ENCODE results near the gene OR2A2.

The OR2A2 gene

DNA sequence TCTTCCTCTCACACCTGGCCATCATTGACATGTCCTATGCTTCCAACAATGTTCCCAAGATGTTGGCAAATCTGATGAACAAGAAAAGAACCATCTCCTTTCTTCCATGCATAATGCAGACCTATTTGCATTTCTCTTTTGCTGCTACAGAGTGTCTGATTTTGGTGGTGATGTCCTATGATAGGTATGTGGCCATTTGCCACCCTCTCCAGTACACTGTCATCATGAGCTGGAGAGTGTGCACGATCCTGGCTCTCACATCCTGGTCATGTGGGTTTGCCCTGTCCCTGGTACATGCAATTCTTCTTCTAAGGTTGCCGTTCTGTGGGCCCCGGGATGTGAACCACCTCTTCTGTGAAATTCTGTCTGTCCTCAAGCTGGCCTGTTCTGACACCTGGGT is 32.8 kb downstream of the OR2A2 start:
- DNase-seq, result no peak

GRCh38 chr7:144144426-144144825 is 35.0 kb downstream of the OR2A2 start:
- no peak for DNase-seq

DNA sequence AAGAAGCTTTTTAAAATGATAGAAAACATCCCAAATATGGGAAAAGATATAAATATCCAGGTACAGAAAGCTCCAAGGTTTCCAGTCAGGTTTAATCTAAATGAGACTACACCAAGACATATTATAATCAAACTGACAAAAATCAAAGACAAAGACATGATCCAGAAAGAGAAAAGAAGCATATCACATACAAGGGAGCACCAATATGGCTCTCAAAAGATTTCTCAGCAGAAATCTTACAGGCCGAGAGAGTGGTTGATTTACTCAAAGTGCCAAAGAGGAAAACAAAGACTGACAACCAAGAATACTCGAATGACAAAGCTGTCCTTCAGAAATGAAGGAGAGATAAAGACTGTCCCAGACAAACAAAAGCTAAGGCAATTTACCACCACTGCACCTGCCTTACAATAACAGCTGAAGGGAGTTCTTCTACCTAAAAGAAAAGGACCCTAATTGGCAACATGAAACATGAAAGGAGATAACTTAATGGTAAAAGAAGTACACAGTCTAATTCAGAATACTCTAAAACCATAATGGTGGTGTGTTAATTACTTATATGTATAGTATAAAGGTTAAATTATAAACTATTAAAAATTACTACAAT is 38.9 kb downstream of the OR2A2 start:
- no peak for DNase-seq

GRCh38 chr7:144158861-144159260 is 49.5 kb downstream of the OR2A2 start:
- DNase-seq, result no peak

Data from activated CD4-positive, CD25-positive, alpha-beta regulatory T cell treated with anti-CD3 and anti-CD28 coated beads, Interleukin-2, amount 50 U/mL, for 72 hours (primary cell).